GM21526 (cell line): Measurements from ENCODE around the gene CRK.
A peak's percentile ranks its signal among the peaks of the same experiment; 100 is the strongest.
"Not testable (repeated sequence)": the region's sequence is repeated elsewhere in the genome, so short reads cannot be mapped to it uniquely, and the experiment has no call there.

Experiments
- ATAC-seq: cut with Tn5 transposase; IDR thresholded peaks from one replicate; pipeline ENCODE4 v1.9.1; 2021; ENCODE audit warnings: moderate library complexity; ENCODE audit not compliant: unreplicated experiment, low FRiP score

The CRK gene

DNA sequence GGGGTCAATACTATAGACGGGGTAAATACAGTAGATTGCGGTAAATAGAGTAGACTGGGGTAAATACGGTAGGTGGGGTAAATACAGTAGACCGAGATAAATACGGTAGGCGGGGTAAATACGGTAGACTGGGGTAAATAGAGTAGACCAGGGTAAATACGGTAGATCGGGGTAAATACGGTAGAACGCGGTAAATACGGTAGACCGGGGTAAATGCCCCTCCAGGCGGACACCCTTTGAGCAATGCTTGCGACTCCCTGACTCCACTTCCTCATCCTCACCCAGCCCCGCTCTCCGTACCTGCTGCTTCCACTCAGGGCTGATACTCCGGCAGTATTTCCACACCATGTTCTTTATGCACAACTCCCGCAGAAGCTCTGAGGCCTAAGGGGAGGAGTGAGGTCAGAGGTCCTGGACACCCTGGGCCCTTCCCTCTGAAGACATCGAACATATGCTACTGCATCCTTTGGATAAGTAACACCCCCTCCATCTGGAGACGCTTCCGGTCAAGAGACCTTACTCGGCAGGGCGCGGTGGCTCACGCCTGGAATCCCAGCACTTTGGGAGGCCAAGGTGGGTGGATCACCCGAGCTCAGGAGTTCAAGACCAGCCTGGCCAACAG lies 13.3 kb upstream of the CRK start:
- no peak for ATAC-seq

GRCh38 chr17:1467898-1468492 lies 12.0 kb upstream of the CRK start:
- ATAC-seq: no peak

GRCh38 chr17:1467258-1467657 lies 11.2 kb upstream of the CRK start:
- ATAC-seq: no peak

DNA sequence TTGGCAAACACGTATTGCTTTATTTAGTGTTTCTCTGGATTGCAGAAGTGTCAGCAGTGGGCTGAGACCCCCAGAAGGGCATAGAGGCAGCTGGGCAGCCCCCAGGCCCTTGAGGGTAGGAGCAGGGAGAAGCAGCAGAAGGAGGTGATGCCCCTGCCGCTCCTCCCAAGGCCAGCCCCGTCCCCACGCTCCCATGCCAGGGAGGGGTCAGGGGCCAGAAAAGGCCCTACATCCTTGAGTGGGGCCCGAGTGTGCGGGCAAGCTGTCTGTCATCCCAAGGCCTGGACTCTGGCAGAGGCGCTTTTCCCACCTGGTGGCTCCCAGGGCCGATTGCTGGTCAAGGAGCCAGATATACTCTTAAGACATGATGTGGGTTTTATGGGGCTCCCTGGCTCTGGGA lies 8.2 kb upstream of the CRK start:
- ATAC-seq: no peak

DNA sequence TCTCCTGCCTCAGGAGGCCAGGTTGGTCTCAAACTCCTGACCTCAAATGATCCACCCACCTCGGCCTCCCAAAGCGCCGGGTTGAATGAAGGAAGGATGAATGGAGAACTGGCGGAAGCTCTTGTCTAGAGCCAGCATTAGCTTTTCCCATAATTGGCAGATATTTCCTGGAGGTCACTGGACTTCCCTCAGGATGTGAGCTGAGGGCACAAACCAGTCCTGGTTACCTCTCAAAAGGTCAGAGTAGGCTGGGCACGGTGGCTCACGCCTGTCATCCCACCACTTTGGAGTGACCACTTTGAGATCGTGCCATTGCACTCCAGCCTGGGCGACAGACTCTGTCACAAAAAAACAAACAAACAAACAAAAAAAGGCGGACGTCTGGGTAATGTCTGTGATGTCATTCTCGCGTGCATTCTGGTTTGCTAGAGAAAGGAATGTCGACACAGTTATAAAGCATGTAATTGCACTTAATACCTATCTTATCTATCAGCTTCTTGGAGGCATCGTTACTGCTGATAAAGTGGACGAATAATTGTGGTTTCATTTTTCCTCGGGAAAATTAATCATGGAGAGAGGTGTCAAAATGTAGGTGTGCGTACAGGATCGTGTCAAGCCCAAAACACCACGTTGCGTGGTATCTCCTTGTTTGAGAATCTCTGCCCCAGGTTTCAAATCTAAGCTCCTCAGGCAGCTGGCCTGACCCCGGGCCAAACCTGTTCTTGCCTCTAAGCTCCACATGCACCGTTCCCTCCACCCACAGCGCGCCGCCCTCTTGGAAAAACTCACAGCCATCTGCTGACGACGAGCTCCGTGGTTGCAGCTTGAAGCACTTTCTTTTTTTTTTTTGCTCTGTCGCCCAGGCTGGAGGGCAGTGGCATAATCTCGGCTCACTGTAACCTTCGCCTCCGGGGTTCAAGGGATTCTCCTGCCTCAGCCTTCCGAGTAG lies 6.4 kb upstream of the CRK start:
- ATAC-seq: no peak

DNA sequence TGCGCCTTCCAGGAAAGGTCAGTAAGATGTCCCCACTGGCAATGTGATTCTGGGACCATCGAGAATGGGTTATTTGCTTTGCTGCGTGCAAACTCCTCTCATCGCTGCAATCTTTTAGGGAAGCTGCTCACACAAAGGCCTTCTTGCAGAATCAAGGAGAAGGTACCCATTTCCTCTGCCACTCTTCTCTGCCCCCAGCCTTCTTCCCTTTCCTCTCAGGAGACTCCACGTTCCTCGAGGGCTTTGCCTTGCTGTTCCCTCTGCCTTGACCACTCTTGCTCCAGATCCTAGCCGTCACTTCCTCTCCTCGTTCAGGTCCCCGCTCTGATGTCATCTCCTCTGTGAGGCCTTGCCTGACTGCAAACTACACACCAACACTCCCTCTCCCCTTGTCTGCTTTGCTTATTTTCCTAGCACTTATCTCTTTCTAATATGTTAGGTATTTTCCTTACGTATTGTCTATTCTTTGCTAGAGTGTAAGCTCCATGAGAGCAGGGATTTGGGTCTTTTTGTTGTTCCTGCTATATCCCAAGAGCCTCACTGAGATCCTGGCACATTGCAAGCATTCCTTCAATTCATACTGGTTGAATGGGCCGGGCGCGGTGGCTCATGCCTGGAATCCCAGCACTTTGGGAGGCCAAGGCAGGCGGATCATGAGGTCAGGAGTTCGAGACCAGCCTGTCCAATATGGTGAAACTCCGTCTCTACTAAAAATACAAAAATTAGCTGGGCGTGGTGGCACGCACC lies 5.3 kb upstream of the CRK start:
- ATAC-seq: no peak

DNA sequence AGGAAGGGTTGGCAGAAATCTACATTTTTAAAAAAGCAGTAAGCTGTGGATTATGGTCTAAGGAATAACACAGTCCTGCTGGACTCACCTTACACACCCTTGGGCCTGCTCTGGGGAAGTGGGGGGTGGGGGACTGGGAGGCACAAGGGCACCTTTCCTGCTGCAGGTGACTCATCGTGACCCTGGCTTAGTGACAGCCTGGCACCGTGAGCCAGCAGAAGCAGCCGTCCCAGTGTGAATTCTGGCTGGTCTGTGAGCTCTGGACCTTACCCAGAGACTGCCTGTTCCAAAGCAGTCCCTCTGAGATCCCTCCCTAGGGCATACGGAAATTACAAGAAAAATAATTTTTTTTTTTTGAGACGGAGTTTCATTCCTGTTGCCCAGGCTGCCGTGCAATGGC lies 4.2 kb upstream of the CRK start:
- ATAC-seq: no peak

DNA sequence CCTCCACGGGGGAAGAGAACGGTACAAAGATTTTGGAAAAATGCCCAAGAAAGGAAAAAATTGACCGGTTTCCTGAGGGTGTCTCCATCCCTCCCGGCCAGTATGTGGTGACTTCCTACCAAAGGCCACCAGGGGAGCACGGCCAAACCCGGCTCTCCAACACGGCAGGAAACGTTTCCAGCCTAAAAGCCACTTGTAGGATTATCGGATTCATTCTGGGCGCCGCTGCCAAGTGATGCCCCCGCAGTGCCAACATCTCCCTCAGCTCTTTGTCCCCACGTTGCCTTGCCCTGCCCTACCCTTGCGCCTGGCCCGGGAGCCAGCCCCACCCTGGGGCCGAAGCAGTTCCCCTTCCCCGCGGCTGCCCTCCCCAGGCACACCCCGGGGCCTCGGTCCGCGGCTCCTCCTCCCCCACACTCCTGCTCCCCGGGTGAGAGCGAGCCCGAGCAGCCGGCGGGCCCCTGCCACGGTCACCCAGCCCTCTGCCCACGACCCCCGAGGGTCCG lies 688 bp downstream of the CRK start:
- ATAC-seq: peak; percentile 28

DNA sequence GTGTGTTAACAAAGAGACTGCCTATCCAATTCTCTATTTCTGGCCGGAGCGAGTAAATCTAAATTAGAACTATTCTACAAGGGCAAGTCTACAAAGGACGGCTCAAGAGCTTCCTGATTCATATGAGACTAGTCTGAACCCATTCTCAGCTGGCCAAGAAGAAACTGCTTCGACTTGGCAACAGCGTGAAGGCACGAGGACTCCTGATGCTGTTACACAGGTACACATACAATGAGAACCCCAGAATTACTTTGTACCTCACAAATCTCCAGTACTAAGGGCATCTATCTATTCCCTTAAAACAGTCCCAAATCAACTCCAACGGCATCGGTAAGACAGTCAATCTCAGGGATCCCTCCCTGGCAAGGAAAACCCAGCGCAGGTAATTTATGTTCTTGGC lies 1.5 kb downstream of the CRK start:
- no peak for ATAC-seq

DNA sequence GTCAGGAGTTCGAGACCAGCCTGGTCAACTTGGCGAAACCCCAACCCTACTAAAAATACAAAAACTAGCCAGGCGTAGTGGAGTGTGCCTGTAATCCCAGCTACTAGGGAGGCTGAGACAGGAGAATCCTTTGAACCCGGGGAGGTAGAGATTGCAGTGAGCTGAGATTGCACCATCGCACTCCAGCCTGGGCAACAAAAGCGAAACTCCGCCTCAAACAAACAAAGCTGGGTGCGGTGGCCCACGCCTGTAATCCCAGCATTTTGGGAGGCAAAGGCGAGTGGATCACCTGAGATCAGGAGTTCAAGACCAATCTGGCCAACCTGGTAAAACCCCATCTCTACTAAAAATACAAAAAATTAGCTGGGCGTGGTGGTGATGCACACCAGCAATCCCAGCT lies 2.3 kb downstream of the CRK start:
- not testable (repeated sequence) for ATAC-seq

DNA sequence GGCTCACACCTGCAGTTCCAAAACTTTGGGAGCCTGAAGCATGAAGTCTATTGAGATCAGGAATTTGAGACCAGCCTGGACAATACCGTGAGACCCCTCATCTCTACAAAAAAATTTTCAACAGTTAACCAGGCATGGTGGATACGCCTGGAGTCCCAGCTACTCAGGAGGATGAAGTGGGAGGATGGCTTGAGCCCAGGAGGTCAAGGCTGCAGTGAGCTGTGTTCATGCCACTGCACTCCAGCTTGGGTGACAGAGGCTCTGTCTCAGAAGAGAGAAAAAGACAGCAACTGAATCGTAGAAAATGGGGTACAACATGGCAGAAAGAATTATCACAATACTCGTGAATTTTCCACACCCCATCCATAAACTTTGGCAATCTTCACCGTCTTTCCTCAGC lies 3.2 kb downstream of the CRK start:
- no peak for ATAC-seq

DNA sequence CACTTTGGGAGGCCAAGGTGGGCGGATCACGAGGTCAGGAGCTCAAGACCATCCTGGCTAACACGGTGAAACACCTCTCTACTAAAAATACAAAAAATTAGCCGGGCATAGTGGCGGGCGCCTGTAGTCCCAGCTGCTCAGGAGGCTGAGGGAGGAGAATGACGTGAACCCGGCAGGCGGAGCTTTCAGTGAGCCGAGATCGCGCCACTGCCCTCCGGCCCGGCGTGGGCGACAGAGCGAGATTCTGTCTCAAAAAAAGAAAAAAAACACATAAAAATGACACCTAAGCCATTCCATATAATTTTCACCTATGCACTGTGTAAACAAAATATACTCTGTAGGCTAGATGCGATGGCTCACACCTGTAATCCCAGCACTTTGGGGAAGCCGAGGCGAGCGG lies 5.8 kb downstream of the CRK start:
- not testable (repeated sequence) for ATAC-seq

GRCh38 chr17:1449412-1449967 lies 6.5 kb downstream of the CRK start:
- ATAC-seq: no peak

GRCh38 chr17:1447052-1447451 lies 9.0 kb downstream of the CRK start:
- ATAC-seq: no peak

DNA sequence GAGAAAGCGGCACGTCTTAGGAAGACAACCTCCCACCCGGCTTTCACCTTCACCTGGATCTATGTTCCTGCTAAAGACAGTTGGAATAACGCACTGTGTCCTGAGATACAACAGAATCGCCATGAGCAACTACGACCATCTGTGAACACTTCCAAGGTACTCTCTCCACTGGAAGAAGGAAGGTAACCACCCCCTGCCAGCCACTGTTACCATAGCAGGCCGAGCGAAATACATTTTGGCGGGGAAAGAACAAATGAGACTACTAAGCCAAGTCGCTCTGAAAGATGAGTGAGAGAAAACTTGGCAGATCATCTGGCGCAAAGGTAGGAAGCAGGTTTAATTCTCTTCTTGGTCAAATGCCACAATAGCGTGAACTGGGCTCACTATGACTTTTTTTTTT lies 9.8 kb downstream of the CRK start:
- ATAC-seq: no peak

DNA sequence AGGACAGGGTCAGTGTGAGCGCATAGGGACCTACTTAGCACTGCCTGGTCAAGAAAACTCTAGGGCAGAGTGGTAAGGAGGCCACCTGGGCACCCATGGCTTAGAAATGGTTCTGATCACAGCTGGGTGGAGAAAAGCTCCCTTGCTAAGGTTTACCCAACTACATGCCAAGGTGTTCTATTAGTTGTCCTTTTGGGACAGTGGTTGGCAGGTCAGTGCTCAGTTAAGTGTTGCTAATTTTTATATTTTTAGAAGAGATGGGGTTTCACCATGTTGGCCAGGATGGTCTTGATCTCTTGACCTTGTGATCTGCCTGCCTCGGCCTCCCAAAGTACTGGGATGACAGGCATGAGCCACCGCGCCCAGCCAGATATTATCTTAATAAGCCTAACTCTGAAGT lies 10.3 kb downstream of the CRK start:
- ATAC-seq: not testable (repeated sequence)

DNA sequence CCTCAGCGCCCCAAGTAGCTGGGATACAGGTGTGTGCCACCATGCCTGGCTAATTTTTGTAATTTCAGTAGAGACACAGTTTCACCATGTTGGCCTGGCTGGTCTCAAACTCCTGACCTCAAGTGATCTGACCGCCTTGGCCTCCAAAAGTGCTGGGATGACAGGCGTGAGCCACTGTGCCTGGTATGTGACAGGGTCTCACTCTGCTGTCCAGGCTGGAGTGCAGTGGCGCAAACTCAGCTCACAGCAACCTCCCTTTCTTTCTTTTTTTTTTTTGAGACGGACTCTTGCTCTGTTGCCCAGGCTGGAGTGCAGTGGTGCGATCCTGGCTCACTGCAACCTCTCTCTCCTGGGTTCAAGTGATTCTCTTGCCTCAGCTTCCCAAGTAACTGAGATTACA lies 13.3 kb downstream of the CRK start:
- ATAC-seq: not testable (repeated sequence)

DNA sequence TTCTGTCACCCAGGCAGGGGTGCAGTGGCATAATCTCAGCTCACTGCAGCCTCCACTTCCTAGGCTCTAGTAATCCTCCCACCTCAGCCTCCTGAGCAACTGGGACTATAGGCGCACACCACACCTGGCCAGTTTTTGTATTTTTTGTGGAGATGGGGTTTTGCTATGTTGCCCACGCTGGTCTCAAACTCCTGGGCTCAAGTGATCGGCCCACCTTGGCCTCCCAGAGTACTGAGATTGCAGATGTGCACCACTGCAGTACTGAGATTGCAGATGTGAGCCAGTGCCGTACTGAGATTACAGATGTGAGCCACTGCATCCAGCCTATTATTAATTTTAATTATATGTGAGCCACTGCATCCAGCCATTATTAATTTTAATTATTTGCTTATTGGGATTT lies 13.8 kb downstream of the CRK start:
- no peak for ATAC-seq

GRCh38 chr17:1440921-1441320 lies 15.1 kb downstream of the CRK start:
- no peak for ATAC-seq

- ATAC-seq: no peak
Observed at GRCh38 chr17:1438593-1439083, 17.4 kb downstream of the CRK start.
